HG03442 (cell line): ENCODE results near the gene HRC.

ENCODE experiments used
- ATAC-seq: cut with Tn5 transposase; IDR thresholded peaks from one replicate; pipeline ENCODE4 v1.9.1; 2021; ENCODE audit warnings: mild to moderate bottlenecking, moderate library complexity; ENCODE audit not compliant: unreplicated experiment

Gene HRC

DNA sequence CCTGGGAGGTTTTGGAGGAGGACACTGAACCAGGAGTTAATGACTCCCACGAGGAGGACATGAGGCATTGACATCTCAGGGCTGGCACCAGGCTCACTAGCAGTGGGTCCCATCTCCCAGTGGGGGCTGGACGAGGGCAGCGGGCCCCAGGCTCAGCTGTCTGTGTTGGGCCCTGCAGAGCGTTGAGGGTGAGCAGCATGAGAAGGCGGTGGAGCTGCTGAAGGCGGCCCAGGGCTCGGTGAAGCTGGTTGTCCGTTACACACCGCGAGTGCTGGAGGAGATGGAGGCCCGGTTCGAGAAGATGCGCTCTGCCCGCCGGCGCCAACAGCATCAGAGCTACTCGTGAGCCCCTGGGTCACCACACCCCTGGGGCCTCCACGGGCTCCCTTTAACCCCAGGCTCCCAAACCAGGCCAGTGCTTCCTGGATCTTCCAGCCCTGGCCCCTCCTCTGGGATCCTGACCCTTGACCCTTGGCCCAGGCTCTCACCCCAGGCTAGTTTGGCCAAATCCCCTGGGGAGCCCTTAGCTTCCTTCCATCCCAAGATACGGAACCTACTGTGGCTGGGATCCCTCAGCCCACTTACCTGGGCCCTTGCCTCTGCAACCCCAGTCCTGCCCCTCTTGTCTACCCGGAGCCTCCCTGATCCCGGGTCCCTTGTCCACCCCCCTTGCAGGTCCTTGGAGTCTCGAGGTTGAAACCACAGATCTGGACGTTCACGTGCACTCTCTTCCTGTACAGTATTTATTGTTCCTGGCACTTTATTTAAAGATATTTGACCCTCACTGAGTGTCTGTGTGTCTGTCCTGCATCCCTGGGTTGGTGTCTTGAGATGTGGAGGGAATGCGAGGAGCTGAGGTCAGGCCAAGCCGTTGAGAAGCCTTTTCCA, 37.3 kb downstream of the HRC start:
- no peak for ATAC-seq

DNA sequence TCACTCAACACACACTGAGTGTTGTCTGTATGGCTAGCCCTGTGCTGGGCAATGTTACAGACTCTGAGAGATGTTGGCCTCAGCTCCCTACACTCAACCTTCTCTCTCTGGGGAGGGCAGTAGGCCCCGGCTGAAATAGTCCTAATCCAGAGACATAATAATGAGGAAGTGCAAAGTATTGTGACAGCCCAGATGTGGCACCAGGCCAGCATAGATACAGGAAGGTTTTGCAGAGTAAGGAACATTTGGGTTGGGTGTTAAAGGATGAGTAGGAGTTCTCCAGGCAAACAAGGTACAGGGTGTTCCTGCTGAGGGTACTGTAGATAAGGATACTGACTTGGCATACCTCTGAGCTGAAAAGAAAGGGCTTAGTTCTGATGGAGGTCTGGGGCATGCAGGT, 38.7 kb downstream of the HRC start:
- no peak for ATAC-seq

DNA sequence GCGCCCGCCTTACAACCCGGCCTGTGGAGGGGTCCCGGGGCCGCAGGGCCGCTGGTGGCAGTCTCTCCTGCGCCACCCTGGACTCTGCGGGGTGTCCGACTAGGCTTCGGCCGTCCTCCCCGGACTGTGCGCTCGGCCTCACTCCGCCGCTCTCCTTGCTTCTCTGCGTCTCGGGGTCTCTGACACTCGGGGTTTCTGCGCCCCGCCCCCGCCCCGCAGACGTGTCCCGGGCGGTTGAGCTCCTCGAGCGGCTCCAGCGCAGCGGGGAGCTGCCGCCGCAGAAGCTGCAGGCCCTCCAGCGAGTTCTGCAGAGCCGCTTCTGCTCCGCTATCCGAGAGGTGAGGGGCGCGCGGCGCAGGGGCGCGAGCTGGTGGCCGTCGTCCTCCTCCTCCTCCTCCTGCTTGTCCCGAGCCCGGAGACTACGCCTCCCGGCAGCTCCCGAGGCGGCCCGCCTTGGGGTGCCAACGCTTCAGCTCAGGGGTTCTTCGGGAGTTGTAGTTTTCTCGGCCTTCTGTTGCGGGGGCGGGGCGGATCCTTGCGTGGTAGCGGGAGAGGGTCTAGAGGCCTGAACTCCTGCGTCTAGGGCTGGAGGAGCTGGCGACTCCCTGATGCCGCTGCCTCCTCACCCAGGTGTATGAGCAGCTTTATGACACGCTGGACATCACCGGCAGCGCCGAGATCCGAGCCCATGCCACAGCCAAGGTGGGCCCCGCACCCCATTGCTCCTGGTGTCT, 40.4 kb downstream of the HRC start:
- ATAC-seq = no peak

DNA sequence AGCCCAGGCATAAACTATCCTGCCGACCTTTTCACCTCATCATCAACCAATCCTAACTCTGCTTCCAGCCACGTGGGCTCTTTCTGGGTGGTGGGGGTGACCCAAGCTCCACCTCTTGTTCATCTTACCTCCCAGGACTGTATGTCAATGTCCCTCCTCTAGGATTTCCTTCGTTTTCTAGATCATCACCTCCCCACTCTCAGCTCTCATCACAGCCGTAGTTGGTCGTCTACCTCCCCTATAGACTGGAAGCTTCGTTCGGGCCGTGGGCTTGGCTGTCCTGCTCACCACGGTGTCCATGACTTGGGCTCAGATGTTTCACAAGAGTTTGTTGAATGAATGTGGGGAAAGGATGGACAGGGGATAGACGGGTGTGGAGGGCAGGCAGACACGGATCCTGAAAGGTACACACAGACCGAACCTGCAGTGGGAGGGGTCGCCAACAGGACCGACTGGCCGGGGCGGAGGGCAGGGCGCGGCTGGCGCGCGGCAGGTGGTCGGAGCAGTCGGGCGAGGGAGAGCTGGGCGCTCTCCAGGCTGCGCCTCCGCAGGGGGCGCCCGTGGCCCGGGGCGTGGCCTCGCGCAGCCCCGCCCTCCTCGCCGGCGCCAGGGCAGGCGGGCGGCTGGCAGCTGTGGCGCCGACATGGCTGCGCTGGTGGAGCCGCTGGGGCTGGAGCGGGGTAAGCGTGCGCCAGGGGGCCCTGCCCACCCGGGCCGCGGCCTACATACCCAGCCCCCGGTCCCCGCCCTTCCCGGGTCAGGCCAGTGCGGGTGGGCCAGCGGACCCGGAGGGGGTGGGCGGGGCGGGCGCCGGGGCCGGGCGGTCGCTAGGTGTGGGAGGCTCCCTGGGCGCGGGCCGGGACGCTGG, 41.2 kb downstream of the HRC start, which contains the start of gene LIN7B:
Gene LIN7B (plus strand): TSS at position 609 of the 868 bp plus-strand sequence. CDS start 35 bp downstream, at position 644.
- ATAC-seq = peak; percentile 44

DNA sequence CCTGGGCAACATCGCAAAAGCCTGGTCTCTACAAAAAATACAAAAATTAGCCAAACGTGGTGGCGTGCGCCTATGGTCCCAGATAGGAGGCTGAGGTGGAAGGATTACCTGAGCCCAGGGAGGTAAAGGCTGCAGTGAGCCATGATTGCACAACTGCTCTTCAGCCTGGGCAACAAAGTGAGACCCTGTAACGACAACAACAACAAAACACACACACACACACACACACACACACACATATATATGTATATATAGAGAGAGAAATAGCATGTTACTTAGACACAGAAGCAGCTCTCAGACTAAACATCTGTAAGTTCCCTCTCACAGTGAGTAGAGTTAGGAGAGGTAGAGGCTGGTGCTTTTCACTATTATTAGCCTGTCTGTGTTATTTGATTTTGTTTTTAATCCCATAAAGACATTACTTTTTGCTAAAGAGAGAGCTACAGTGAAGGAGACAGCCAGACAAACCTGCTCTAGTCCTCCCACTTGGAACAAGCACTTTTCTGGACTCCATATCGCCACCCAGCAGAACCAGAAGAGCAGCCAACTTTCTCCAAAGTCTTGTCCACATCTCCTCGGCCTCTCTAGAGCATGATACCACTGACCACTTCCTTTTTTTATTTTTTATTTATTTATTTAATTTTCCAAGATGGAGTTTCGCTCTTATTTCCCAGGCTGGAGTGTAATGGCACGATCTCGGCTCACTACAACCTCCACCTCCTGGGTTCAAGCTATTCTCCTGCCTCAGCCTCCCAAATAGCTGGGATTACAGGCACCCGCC, 43.8 kb downstream of the HRC start:
- no peak for ATAC-seq

DNA sequence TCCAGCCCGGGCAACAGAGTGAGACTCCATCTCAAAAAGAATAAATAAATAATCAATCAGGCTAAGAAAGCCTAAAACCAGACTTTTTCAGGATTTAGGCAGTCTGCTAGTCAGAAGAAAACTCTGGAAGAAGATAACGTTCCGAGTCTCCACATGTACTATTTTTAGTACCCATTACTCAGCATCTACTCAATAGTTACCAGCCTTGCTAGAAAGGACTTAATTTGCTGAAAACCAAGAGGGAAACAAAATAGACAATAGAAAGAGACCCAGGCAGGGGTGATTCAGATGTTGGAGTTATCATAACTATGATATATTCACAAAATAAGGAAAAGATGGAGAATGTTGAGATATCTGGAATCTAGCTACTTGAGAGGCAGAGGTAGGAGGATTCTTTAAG, 44.6 kb downstream of the HRC start:
- no peak for ATAC-seq

DNA sequence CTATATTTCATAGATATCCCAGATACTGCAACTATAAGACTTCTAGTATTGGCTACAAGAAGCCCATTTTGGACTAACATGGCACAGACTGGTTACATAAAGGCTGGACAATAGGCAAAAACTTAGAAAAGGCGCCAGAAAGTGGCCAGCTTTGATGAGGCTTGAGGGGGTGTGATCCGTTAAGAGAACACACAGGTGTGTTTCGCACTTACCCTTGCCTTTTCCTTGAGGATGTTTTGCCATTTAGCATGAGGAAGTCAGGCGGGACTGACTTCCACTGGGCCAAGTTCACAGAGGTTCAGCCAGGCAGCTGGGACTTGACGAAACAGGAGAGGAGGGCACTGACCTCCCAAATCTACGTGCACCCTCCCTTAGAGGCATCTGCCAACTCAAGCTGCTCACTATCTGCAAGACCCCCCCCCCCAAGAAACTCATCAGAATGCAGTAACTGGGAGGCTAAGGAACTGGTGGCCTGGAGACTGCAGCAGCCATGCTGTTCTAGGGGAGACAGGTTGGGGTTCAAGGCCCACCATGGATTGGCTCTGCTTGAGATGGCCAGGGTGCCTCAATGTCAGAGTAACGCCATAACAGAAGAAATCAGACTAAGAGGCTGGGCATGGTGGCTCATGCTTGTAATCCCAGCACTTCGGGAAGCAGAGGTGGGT, 45.5 kb downstream of the HRC start:
- no peak for ATAC-seq

DNA sequence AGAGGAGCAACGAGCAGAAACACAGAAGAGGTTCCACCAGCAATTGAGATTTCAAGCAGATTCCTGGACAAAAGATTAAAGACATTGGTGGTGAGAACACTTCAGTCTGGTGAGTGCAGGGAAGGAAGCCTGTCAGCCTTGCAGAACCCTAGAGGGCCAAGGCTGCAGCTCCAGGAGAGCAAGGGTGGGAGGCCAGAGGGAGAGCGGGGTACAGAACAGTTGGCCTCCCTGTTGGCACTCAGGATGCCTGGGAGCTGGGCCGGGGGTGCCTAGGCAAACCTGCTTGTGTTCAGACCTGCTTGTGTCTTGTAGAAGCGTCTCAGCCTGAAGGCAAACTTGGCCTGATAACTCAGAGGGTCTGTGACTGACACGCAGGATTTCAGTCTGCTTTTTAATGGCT, 46.1 kb downstream of the HRC start:
- ATAC-seq = no peak

DNA sequence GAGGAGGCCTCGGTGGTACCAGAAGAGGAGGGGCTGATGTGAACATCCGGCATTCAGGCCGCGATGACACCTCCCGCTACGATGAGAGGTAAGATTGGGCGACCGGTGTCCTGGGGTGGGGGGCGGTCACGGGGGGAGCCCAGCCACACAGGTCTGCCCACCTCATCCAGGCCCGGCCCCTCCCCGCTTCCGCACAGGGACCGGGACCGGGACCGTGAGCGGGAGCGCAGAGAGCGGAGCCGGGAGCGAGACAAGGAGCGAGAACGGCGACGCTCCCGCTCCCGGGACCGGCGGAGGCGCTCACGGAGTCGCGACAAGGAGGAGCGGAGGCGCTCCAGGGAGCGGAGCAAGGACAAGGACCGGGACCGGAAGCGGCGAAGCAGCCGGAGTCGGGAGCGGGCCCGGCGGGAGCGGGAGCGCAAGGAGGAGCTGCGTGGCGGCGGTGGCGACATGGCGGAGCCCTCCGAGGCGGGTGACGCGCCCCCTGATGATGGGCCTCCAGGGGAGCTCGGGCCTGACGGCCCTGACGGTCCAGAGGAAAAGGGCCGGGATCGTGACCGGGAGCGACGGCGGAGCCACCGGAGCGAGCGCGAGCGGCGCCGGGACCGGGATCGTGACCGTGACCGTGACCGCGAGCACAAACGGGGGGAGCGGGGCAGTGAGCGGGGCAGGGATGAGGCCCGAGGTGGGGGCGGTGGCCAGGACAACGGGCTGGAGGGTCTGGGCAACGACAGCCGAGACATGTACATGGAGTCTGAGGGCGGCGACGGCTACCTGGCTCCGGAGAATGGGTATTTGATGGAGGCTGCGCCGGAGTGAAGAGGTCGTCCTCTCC, 47.4 kb downstream of the HRC start:
- no peak for ATAC-seq

DNA sequence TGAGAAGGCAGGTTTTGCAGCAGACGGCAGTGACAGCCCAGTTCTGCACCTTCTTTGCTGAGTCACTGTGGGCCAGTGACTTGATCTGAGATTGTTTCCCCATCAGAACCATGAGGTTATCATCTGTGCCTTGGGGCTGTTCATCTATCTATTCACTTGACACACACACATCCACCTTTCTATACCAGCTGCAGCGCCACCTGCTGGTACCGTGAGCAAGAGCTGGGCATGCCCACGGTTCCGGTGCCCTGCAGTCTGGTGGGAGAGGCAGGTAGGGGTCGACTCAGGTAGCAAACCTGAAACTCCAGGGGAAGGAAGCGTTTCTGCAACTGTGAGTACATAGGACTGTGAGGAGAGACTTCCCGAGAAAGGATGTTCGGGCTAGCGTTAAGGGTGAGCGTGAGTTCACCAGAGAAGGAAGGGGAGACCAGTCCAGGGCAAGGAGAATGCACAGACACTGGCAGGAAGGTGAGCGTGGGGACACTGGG, 48.5 kb downstream of the HRC start:
- no peak for ATAC-seq

DNA sequence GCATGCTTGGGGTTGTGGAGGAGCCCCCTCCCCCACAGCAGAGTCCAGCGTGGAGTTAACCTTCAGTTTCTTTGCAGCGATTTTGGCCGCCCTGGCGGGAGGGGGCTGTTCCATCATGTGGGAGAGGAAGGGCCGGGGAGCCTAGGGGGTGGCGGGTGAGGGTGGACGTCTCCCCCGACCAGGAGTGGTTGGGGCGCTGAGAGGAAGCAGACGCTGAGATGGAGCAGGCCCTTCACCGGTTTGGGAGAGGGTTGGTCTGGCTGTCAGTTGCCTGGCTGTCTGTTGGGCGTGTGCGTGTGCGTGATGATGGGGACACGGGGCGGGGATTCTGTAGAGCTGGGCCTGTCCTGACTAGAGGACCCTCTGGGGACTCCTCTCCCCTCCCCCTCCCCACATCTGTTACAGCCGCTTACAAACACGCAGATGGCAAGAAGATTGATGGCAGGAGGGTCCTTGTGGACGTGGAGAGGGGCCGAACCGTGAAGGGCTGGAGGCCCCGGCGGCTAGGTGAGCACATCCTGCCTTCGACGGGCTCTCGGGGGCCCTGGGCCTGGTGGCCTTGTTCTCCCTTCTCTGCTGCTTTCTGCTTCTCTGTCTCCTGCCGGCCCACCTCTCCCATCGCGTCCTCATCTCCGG, 50.8 kb downstream of the HRC start:
- ATAC-seq = no peak

DNA sequence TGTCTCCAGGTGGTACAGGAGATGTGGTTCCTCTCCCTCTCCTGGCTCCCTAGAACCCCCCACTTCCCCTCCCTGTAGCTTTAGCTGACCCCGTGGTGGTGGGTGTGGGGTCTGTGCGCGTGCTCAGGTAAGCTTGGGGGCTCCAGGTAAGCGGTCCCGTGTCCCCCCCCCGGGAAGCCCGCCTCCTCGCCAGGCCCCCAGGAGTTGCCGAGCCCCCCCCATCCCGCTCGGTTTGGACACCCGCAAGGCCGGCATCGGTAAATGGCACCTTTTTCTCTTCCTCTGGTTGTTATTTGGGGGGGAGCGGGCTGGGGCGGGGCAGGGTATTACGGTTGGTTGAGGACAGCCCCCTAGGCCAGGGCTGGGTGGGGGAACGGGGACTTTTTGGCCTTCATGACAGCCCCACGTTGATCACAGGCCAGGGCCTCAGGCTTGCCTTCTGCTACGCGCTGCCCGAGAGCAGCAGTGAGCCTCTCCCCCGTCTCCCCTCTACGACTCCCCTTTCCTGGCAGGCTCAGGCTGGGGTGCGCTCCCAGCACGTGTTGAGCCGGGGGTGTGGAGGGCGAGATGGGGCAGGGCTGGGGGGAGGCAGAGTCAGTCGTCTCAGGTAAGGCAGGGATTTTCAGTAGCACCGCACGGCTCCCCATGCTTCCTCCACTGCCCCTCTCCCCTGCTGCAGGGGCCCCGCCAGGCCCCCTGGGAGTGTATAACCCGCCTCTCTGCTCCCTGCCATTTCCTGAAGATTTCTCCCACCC, 51.7 kb downstream of the HRC start:
- no peak for ATAC-seq

DNA sequence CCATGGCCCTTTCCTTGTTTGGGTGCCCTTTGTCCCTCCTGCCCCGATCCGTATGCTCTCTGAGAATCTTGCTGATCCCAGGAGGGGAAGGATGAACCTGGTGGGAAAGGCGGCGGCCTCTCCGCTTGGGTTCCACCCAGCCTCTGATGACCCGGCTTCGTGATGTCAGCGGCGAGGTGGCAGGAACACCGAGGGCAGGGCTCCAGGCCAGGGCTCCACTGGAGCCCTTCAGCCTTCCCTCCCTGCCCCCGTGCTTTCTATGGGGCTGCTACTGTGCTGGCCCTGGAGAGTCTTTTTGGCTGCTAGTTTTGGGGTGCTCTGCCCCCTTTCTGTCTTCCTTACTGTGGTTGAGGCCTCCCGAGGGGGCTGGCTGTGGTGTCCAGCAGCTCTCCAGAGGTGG, 52.9 kb downstream of the HRC start:
- no peak for ATAC-seq
